ENCODE results near the gene RBMS1.

DNA sequence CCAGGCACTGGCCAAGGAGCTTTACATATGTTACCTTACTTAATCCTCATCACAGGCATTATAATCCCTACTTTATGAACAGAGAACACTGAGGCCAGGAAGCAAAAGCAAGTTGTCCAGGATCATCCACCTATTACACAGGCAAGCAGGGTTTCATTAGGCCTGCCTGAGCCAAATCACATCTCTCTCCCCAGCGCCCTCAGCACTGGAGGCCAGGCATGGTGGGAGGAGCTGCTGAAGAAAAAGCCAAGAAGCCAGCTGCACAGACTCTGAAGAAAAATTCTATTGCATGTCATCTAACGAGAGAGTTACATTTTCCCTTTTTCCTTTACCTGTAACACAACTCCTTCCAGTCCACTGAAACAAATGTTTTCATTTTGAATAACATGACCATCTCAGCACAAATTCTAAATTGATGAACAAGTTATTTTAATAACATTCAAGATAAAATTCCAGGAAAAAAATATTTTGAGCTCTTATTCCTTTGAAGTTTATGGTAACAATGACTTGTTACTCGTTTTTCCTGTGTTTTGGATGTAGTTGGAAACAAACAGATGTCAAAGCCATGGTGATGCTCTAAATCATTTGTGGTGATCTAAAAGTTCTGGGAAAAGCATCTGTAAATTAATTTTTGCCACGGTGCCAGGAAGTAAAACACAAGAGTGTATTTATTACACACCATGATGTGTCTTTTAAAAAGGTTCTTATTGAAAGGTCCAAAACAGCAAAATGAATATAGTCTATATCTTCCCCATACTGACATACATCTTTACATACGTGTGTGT is 154.5 kb downstream of the RBMS1 start:
- TF ChIP-seq, protein P1, sequence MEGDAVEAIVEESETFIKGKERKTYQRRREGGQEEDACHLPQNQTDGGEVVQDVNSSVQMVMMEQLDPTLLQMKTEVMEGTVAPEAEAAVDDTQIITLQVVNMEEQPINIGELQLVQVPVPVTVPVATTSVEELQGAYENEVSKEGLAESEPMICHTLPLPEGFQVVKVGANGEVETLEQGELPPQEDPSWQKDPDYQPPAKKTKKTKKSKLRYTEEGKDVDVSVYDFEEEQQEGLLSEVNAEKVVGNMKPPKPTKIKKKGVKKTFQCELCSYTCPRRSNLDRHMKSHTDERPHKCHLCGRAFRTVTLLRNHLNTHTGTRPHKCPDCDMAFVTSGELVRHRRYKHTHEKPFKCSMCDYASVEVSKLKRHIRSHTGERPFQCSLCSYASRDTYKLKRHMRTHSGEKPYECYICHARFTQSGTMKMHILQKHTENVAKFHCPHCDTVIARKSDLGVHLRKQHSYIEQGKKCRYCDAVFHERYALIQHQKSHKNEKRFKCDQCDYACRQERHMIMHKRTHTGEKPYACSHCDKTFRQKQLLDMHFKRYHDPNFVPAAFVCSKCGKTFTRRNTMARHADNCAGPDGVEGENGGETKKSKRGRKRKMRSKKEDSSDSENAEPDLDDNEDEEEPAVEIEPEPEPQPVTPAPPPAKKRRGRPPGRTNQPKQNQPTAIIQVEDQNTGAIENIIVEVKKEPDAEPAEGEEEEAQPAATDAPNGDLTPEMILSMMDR (IDR thresholded peaks at IDR 0.05): no peak
- TF ChIP-seq POLR2A (IDR thresholded peaks at IDR 0.05): no peak

All from lower leg skin (tissue), 3 donors.